Fibroblast of gingiva (primary cell): ENCODE data around the gene ENTR1.

Source experiments
- DNase-seq: peaks from one replicate; pipeline ENCODE4 v3.0.0-alpha.2; 2011; ENCODE audit warnings: low read depth

ENTR1 gene

DNA sequence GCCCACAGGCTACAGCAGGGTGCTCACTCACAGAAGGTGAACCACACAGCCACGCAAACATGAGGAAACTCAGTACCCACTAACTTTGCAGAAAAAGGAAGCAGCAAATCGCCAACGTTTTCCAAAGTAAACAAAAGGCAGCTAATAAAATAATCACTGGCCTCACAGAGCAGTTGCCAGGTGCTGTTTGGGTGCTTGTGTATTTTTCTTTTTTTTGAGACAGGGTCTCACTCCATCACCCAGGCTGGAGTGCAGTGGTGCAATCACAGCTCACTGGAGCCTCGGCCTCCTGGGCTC is 14.2 kb downstream of the ENTR1 start:
- no peak for DNase-seq

DNA sequence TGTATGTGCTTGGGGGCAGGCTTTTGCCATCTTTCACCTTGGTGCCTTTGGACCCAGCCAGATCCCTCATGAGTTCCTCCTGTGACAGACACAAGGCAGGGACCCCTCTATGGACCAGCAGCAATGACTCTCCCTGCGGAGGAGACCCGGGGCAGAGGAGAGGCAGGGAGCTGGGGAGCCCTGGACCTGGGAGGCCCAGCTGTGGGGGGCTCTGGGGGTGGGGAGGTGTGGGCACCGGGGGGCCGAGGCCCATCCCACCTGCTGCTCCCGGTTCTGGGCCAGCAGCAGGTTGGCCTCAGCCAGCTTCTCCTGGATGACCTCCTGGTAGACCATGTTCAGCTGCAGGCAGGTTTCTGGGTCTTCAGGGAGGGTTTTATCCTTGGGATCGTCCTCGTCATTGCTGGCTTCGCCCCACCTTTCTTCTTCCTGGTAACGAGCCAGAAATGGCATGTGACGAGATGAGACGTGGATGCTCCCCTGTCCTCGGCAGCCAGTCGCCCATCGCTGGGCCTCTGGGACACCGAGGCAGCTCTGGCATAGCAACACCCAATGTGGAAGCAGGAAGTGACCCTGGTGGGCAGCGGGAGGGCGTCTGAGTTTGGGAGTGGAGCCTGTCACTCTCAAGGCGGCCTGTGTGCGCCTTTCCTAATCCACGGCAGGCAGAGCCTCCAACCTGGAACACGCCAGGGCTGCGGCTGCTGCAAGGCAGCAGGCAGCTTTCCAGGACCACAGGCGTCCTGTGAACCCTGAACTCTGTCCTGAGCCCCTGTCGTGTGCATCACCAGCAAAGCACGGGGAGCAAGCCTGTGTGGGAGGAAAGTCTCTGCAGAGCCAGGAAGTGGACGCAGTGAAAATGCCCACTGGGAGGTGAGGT is 14.8 kb downstream of the ENTR1 start:
- no peak for DNase-seq

DNA sequence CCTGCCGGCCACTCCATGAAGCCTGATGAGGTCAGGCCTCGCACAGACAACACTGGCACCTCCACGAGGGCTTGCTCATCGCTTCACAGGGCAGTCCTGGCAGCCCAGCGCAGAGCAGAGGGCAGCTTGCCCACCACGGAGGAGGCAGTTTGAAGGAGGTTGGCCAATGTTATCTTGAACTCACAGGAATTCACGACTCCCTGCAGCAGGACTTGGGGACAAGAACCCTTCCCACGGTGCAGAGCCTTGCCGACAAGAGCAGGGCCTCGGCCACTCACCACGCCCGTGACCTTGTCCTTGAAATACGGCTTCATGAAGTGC is 15.4 kb downstream of the ENTR1 start:
- no peak for DNase-seq

DNA sequence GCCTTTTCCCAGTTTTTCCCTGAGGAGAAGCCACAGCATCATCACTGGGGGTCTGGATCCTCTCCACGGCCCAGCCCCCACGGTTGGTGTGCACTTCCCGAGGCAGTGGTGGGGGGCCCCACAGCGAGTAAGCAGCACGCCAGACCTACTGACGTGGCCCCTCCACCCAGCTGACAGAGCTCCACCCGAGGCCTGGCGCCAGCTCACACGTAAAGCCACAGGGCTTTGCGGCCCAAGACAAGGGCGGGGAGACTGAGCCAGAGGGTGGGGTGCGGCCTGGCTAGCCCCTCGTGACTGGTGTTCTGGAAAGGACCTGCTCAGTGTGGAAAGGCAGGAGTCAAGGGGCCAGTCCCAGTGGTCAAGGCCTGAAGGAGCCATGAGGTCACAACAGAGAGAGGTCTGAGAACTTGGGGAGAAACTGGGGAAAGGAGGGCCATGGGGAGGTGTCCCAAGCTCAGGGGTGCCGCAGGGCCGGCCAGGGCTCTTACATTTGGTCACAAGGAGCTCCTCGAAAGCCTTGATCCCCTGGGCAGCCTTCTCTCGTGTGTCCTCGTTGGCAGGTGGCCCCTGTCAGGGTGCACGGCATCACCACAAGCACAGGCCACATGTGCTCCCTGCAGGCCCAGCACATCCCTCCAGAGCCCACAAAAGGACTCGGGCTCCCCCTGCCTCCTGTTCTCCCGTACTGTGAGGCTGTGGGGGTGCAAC is 15.9 kb downstream of the ENTR1 start:
- DNase-seq = no peak

DNA sequence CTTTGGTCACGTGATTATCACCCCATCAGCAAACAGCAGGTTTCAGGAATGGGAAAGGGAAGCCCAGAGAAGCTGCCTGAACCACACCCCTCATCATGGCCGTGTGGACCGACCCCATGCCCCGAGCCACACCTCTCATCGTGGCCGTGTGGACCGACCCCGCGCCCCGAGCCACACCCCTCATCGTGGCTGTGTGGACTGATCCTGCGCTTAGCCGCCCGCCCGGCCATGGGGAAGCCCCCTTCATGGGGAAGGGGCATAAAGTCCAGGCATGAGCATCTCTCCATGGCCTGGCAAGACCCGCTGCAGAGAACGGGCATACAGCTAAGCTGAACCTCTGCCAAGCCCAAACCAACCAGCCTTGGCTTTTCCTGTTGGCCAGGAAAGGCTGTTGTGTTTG is 16.9 kb downstream of the ENTR1 start:
- no peak for DNase-seq

DNA sequence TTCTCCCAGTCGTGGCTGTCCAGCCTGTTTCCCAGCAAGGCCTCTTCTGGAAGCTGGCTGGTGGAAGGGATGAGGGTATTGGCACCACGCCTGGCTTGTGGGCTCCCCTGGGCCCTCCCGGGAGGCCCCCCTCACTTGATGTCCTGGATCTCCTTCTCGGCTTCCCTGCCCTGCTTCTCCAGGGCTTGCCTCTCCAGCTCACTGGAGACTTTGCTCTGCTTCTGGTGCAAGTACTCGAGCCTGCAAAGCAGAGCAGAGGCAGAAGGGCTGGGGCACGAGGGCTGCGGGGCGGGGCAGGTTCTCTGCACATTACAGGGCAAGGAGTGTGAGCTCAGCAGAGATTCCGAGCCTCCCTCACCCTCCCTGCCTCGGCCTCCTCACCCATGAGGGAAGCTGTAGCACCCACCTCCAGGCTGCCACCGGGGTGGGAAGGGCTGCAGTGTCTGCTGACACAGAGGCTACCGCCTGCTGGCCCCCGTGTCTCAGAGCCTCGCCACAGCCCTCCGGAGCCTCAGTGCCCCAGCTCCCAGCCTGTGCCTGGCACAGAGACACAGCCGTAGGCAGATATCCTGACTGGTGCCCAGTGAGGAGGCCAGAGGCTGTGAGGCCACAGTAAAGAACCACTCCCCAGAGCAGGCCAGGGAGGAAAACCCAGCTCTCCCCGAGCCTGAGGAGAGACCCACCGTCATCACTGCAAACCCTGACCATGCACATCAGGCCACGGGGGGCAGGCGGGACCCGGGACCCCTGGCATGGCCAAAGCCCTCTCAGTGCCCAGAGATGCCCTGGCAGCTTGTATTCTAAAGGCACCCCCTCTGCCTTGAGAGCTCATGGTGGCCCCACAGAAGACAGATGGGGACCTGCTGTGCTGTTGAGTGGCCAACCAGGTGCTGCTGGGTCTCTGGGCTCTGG is 17.6 kb downstream of the ENTR1 start:
- DNase-seq = no peak

DNA sequence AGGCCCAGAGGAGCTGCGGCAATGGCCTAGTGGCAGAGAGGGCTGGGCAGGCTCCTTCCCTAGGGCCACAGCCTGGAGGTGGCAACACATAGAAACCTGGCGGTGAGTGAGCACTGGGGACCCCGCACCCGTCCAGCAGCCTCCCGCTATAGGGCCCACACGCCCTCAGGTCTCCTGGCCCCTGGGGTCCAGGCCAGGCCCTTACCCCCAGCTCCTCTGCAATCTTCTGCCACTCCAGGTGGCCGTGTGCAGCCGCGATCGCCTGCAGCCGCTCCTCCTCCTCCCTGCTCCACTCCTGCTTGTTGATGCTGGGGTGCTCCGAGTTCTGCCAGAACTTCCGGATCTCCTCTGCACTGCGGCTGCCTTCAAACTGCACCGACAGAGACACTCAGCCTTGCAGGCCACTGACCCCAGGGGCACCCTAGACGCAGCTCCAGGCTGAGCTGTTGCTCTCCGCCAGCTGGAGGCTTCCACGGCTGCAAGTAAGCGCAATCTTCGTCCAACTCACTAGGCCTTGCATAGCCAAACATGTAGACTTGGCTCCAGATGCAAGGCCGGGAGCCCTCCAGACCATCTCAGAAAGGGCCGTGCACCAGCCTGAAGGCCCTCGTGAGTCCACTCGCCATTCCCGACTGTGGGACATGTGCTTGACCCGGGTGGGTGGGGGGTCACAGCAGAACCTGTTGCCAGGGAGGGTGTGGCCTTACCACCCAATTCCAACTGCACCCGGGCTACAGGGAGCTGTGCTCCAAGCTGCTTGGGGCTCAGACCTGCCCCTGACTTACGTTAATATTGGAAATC is 18.5 kb downstream of the ENTR1 start:
- no peak for DNase-seq

DNA sequence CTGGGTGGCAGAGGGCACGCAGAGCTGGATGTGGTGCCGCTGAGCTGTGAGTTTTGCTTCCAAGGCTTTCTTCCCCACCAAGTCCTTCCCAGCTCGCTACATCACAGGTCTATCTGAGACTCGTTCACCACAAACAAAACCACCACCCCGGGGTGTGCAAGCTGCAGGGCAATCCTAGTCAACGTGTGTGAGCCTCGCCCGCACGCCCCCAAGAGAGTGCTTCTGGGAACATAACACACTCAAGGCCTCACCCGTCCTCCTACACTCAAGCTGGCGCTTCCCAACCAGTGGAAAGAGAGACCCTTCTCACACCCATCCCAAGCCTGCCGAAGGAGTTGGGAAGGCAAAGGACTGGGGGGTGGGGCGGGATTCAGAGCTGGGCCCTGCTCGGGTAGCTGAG is 21.0 kb downstream of the ENTR1 start:
- no peak for DNase-seq

DNA sequence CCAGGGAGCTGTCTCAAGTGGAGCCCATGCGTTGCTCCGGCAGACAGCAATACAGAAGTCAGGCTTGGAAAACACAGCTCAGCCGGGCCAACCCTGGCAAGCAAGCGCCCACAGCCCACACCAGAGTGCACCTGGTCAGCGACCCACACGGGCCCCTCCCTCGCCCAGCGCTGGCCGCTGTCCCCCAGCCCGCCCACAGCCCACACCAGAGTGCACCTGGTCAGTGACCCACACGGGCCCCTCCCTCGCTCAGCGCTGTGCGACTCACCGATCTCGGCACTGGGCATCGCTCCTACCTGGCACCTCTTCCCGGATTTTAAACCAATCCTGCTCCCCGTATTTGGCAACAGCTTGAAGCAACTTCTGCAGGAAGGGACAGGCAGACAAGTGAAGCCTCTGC is 23.2 kb downstream of the ENTR1 start:
- DNase-seq = no peak

DNA sequence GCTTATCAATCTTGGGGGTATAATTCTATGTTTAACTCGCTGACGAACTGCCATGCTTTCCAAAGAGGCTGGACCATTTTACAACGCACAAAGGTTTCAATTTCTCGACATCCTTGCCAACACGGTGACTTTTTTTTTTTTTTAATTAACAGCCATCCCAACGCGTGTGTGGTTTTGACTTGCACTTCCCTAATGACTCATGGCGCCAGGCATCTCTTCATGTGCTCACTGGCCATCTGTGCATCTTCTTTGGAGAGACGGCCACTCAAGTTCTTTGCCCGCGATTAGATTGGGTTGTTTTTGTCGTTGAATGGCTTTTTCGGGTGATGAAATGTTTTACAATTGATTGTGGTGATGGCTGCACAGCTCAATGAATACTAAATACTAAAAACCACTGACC is 24.4 kb downstream of the ENTR1 start:
- no peak for DNase-seq

DNA sequence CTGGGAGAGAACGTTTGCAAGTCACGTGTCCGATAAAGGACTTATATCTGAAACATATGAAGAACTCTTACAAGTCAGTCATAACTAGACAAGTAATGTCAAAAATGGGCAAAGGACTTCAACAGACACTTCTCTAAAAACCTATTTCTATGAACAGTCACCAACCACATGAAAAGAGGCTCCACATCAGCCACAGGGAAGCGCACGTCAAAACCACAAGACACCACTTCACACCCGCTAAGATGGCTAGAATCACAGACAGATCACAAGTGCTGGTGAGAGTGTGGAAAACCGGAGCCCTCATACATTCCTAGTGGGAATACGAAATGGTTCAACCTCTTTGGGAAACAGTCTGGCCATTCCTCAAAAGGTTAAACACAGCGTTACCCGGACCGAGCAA is 25.4 kb downstream of the ENTR1 start:
- no peak for DNase-seq

DNA sequence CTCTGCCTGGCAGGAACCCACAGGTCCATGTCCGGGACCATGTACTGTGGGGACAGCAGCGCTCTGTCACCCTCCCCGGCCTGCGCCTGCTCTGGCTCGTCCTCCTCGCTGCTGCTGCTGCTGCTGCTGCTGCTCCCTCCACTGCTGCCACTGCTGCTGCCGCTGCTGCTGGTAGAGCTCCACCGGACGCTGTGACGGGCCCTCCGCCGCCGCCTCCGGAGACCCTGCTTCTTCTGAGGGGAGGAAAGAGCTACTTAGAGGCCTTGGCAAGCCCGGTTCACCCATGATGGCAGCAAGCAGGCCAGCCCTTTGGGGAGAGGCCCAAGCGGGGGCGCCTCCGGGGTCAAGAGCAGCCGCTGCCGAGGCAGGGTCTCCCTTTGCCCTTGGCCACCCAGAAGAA is 27.0 kb downstream of the ENTR1 start:
- no peak for DNase-seq

DNA sequence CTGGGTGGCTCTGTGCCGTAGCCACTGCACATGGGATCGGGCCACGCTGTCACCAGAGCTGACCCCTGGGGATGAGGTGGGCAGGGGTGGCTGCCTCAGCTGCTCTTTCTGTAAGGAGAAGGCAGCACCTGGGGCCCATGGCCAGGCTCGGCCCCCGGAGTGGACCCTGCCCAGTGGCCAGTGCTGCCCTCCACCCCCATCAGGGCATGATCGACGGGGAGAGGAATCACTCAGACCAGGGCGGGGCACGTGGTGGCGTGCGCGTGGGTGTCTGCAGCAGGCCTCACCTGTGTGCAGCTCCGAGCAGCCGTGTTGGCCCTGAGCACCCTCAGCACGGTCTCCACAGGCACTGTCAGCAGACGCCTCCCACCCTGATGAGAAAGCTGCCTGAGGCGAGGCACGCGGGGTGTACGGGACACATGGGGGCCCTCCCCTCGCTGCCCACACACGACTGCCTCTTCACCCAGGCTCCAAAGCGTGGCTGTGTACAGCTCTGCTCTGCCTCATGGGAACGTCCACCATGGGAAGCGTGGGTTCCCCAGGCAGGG is 28.4 kb downstream of the ENTR1 start:
- no peak for DNase-seq

DNA sequence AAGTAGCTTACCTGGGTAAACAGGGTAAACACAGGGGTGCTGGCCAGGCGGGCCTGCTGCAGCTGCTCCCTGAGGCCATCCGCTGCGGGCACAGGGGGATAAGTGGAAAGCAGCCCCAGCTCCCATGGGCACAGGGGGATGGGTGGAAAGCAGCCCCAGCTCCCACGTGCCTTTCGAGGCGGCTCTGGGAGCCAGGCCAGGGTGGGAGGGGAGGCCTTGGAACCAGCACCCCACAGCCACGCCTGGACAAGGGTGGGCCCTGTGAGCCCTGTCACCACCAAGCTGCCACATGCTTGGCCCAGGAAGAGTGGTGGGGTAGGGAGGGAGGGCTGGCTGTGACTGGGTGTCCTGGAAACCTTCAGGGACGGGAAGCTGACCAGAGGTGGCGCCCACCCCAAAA is 29.1 kb downstream of the ENTR1 start:
- no peak for DNase-seq

DNA sequence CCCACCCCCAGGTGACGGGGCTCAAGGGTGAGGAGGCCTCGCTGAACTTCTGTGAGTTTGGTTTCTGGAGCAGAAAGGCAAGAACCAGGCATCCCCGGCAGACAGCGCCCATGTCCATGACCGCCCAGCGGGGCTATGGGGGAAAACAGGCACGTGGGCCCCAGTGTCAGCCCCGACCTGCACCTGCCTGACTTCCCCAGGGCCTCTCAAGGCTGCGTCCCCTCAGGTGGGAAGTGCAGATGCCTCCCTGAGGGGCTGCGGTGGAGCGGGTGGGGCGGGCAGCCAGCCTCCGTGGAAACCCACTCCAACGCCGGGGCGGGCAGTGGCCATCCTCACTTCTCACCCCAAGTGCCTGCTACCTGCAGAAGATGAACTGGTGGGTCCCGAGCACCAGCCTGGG is 30.0 kb downstream of the ENTR1 start:
- DNase-seq = no peak

DNA sequence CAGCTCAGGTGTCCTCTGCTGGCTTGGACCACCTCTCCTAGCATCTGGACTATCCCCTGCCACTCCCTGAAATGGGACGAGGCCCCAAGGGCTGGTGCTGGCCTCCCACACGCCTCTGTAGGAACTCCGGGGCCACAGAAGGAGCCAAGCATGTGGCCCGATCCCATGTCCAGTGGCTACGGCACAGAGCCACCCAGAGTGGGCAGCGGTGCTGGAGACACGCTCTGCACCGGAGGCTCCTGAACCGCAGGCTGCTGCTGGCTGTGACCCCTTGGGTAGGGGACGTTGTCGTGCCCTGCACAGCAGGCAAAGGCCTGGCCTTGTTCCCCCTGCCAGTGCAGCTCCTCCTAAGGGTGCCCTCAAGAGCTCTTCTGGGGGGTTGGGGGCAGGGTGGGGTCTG is 30.5 kb downstream of the ENTR1 start:
- no peak for DNase-seq

DNA sequence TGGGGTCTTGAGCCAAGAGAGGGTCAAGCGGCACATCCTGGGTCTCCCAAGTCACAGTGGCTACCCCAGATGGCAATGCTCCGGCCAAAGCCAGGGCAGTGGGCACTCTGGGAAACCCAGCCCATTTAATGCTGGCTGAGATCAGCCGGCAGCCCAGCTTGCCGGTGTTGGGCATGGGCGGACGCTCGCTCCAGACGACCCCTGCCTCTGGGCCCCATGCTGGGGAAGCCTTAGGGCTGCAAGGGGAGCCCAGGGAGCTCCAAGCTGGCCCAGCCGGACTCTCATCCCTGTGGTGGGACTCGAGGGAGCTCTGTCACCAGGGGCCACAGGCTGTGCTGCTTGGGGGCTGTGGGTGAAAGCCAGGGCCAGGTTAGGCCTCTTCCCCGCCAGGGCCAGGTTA is 31.0 kb downstream of the ENTR1 start:
- DNase-seq = no peak

DNA sequence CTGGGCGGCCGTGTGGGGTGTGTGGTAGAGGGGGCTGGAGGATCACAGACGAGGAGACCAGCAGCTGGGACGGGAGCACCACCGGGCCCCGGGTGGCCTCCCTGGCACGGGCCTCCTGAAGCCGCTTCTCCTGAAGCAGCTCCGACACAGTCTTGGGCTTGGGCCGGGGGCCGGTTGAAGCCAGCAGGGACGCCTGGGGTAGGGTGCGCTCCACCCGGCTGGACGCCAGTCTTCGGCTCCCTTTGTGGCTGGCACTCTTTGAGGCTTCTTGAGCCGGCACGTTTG is 31.5 kb downstream of the ENTR1 start:
- no peak for DNase-seq

DNA sequence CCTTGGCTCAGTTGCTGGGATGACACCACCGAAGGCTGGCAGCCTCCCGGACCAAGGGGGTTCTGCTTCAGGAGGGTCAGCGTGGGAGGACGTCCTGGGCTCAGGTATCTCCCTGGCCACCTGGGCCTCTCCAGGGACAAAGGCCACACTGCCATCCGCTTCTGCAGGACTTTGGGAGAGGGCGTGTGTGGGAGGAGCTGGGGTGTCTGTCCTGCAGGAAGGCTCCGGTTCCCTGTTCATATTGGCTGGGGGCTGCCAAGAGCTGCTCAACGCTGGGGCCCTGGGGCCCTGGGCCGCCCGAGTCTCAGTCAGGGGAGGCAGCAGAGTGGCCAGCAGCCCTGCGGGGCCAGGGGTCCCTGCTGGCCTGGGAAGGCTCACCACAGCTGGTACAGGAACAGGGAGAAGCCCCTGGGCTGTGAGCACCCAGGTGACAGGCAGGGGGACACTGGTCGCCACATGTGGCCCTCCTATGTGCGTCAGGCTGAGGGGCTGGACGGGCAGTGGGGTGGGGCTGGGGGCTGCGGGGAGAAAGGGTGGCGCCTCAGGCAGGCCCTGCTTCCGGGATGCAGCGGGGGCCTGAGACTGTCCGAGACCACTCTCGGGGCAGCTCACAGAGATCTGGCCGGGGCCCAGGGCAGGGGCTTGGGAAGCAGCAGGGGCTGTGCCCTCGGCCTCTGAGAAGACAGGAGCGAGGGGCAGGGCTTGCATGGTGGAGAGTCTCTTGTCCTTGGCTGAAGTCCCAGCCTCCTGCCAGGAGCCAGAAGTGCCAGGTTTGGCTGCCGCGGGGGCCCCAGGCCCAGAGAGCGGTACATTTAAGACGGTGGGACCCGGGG is 32.0 kb downstream of the ENTR1 start:
- DNase-seq = no peak

DNA sequence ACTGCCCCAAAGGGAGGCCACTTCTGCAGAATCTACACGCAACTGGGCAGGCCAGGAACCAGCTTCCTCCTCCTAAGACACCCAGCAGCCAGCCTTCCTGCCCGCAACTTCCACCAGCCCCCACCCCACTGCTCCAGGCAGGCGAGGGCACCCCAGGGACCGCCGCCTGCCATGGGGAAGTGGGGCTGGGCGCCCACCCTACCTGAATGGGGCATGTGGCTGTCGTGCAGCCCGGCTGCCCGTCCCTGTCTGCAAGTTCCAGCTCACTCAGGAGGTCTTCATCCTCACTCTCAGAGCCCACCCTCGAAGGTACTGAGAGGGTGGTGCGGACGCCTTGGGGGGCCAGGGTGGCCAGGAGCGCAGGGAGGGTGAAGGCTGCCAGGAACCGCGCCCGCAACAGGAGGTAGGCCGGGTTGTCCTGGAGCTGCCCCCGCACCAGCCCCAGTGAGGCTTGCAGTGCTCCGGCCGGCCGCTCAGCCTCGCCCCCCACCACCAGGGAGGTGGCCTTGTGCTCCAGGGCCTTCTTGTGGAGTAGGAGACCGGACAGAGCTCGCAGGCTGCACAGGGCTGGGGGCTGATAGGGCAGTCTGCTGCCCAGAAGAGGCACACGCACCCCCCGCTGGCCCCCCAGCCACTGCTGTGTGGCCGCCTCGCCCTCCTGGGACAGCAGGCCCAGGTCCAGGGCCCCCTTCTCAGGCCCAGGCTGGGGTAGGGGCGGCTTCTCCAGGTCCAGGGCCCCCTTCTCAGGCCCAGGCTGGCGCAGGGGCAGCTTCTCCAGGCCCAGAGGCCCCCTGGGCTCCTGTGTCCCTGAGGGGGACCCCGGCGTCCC is 32.9 kb downstream of the ENTR1 start:
- DNase-seq = no peak
